ENCODE measurements around the gene PPP2R3B. TPM values are rescaled to one million over a fixed set of nuclear protein-coding genes. Genes with fewer than 3 reads are reported as not detected.
"Not testable (repeated sequence)": the region's sequence is repeated elsewhere in the genome, so short reads cannot be mapped to it uniquely, and the experiment has no call there.

Gene PPP2R3B
- total RNA-seq, 1 donor from 2014 or later: 27.1 TPM

GRCh38 chrX:405149-405548, 18.4 kb upstream of the PPP2R3B start:
- intact Hi-C loops (cut with micrococcal nuclease): no loop called here

GRCh38 chrX:404656-405055, 17.9 kb upstream of the PPP2R3B start:
- intact Hi-C loops (cut with micrococcal nuclease): no loop called here

- intact Hi-C loops (cut with micrococcal nuclease): no loop called here
These were observed 16.1 kb upstream of the PPP2R3B start for GRCh38 chrX:402857-403256.

DNA sequence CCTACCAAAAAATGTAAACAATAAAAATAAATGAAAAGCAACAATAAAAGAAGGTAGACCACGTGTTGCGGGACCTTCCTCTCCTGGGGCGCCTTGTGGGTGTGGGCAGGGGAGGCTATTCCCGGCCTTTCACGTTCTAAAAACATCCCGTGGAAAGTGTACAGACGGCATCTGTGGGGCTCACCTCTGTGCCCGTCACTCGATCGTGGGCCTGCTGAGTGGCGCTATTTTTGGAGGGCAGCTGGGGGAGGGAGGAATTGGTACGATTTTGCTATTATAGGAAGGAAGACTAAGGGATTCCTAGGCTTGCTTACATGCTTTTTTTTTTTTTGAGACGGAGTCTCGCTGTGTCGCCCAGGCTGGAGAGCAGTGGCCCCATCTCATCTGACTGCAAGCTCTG, 13.6 kb upstream of the PPP2R3B start:
- intact Hi-C loops (cut with micrococcal nuclease): no loop called here

DNA sequence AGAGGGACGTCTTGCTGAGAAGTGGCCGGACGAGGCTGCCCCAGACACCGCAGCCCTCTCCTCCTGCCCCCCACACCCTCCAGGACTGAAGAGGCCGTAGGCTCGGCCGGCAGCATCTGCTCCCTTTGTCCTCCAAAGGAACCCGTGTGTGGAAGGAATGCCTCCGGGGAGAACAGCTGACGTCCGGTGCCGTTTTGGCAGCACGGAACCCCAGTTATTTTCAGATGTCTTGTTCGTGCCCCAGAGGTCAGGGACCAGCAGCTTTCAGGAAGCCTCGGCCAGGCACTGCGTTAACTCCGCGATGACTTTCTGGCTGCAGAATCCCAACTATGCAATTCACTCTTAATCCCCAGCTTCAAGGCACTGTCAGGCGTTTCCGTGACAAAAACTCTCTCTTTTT, 10.9 kb upstream of the PPP2R3B start:
- intact Hi-C loops (cut with micrococcal nuclease): no loop called here

GRCh38 chrX:394830-395229, 8.1 kb upstream of the PPP2R3B start:
- intact Hi-C loops (cut with micrococcal nuclease): no loop called here

- intact Hi-C loops (cut with micrococcal nuclease): no loop called here
These were observed 5.8 kb upstream of the PPP2R3B start for GRCh38 chrX:392575-392846.

- intact Hi-C loops (cut with micrococcal nuclease): no loop called here
These were observed 5.2 kb upstream of the PPP2R3B start for GRCh38 chrX:391717-392574.

DNA sequence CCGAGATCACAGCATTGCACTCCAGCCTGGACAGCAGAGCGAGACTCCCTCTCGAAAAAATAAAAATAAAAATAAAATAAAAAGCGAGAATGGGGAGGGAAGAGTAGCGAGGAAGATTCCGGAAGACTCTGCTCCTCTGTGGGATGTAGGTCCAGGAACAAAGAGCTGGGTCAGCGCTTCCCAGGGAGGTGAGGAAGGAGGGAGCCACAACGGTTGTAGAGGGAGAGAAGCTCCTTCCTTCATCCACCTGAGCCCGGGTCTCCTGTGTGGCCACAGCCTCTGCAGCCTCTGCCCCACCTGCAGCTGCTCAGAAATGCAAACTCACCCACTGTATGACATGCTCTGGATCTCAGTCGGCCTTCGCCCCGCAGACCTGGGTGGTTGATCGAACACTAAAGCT, 3.8 kb upstream of the PPP2R3B start:
- intact Hi-C loops (cut with micrococcal nuclease): no loop called here

DNA sequence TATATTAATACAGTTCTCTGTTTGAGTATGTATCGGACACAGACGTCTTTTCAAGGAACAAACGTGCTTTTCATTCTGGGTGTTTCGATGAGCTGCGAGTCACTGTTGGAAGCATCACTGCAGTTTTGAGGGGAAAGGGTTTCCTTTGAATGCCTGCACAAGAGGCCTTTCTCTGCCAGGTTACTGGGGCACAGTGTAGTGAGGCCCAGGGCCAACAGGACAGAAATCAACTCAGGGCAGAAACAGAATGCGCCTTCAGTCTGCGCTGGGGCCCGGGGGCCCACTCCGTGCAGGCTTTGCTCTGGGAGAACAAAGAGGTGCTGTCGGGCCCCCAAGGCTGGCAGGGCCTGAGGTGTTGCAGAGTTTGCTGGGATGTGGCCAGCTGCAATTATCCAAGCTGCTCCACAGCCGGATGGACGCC, 2.3 kb upstream of the PPP2R3B start:
- intact Hi-C loops (cut with micrococcal nuclease): no loop called here

DNA sequence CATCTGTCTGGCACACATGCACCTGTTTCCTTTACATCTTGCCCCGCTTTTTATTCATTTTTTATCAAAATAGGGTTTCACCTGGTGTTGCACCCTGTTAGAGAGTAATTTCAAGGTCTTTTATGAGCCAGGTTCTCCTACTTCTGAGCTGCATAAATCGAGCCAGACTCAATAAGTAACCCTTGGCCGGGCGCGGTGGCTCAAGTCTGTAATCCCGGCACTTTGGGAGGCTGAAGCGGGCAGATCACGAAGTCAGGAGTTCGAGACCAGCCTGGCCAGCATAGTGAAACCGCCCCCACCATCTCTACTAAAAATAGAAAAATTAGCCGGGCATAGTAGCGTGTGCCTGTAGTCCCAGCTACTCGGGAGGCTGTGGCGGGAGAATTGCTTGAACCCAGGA, 1.0 kb upstream of the PPP2R3B start:
- intact Hi-C loops (cut with micrococcal nuclease): loop anchor here (1.0 to 2.0 kb wide), 9 partner anchors 14 to 1147 kb away; partner anchors contain the start of genes GTPBP6 and SLC25A6

DNA sequence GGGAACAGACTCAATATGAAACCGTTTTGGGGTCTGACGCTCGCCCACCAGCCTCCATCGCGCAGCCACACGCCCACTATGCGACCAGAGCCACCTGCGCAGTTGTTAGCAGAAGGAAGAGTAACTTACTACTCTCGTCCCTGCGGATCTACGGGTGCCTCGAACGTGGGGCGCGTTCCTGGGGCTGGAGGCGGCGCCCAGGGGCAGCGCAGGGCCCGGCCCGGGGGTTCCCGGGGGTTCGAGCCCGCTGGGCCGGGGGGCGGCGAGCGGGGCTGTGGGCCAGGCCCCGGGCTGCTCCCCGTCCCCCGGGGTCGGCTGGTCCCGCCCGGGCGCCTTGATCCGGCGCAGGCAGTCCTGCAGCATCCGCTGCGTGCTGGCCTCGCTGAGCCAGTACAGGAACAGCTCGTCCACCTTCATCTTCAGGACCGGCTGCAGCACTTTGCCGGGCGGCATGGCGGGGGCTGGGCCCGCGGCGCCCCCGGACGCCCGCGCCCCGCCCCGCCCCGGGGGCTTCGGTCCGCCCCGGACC, 404 bp downstream of the PPP2R3B start:
- intact Hi-C loops (cut with micrococcal nuclease): loop anchor here (2.0 kb wide), 4 partner anchors 104 to 1148 kb away; no protein-coding TSS in a partner anchor

GRCh38 chrX:385736-386135, 971 bp downstream of the PPP2R3B start:
- intact Hi-C loops (cut with micrococcal nuclease): loop anchor here (2.0 kb wide), 4 partner anchors 103 to 1149 kb away; no protein-coding TSS in a partner anchor

- intact Hi-C loops (cut with micrococcal nuclease): no loop called here
These were observed 1.8 kb downstream of the PPP2R3B start for GRCh38 chrX:384861-385260.

- intact Hi-C loops (cut with micrococcal nuclease): loop anchor here (2.0 kb wide), 1 partner anchor 22 kb away; no protein-coding TSS in a partner anchor
These were observed 8.3 kb downstream of the PPP2R3B start for GRCh38 chrX:378443-378842.

DNA sequence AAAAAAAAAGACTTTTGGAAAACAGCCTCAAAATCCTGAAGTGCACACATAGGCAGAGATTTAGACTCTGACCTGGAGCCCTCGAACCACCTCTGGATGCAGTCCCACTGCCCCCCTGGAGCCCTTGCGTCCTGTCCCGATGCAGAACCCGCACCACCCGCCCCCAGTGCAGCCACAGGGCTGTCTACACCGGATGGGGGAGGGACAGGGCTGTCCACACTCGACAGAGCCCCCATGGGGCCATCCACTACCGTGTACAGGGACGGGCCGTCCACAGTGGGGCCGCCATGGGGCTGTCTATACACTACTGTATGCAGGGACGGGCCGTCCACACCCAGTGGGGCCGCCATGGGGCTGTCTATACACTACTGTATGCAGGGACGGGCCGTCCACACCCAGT, 10.5 kb downstream of the PPP2R3B start:
- intact Hi-C loops (cut with micrococcal nuclease): not testable (repeated sequence)

- intact Hi-C loops (cut with micrococcal nuclease): no loop called here
These were observed 11.3 kb downstream of the PPP2R3B start for GRCh38 chrX:375181-376036.

- intact Hi-C loops (cut with micrococcal nuclease): no loop called here
These were observed 12.1 kb downstream of the PPP2R3B start for GRCh38 chrX:374596-374995.

- intact Hi-C loops (cut with micrococcal nuclease): loop anchor here (1.0 kb wide), 1 partner anchor 13 kb away; no protein-coding TSS in a partner anchor
These were observed 12.9 kb downstream of the PPP2R3B start for GRCh38 chrX:373641-374471.

DNA sequence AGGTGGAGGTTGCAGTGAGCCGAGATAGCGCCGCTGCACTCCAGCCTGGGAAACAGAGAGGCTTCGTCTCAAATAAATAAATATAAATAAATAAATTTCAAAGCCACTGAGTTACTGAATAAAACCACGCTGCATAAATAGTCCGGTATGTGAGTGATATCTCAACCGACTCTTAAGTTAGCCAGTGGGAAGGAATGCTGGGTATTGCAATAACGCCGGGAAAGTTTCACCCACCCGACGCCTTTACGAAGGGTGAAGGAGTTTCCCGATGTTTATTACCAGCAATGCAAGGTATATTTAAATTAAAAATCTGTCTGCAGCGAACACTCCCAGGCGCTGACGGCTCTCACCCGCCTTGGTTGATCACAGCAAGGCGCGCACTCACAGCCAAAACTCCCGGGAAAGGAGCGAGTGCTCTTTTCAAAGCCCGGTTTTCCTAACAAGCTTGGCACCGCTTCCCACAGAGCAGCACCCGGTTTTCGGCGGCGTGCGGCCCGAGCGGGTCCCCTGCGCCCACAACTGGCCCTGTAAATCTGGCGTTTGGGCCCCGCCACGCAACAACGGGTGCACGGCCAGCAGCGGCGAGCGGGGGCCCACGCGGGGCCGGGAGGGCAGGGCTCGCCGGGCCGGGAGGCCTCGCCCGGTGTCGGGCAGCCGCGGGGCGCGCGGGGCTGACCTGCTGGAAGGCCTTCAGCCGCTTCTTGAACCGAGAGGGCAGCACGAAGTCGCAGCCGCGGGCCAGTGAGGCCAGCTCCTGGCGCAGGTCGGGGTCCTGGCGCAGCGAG, 13.7 kb downstream of the PPP2R3B start:
- intact Hi-C loops (cut with micrococcal nuclease): loop anchor here (1.0 kb wide), 1 partner anchor 14 kb away; no protein-coding TSS in a partner anchor
